ENCODE results near the gene CLEC1A. TPM values are rescaled to one million over a fixed set of nuclear protein-coding genes. Genes with fewer than 3 reads are reported as not detected.

CLEC1A gene, protein sequence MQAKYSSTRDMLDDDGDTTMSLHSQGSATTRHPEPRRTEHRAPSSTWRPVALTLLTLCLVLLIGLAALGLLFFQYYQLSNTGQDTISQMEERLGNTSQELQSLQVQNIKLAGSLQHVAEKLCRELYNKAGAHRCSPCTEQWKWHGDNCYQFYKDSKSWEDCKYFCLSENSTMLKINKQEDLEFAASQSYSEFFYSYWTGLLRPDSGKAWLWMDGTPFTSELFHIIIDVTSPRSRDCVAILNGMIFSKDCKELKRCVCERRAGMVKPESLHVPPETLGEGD
- 12.1 and 14.9 TPM in 2 replicates for total RNA-seq

DNA sequence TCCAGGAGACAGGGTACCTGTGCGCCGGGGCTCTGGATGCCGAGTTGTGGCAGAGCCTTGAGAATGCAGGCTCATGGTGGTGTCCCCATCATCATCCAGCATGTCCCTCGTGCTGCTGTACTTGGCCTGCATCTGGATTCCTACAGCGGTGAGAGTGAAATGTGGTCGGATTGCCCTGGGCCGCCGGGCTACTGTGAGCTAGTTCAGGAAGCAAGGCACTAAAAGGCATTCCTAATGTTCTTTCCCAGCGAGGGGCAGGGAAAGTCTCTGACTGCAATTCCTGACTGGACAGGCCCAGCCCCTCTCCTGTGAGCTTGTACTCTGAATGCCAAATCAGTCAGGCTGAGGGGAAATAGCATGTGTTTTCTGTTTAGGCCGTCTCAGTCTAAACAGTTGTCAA lies at the start of gene CLEC1A:
Gene CLEC1A, minus strand, starts transcription at position 195 of the 400 bp plus-strand sequence. Its CDS starts 63 bp downstream, at position 132.
- DNase-seq (ENCODE audit: low read depth in 2 of 2) = peak; percentile 68 to 84

DNA sequence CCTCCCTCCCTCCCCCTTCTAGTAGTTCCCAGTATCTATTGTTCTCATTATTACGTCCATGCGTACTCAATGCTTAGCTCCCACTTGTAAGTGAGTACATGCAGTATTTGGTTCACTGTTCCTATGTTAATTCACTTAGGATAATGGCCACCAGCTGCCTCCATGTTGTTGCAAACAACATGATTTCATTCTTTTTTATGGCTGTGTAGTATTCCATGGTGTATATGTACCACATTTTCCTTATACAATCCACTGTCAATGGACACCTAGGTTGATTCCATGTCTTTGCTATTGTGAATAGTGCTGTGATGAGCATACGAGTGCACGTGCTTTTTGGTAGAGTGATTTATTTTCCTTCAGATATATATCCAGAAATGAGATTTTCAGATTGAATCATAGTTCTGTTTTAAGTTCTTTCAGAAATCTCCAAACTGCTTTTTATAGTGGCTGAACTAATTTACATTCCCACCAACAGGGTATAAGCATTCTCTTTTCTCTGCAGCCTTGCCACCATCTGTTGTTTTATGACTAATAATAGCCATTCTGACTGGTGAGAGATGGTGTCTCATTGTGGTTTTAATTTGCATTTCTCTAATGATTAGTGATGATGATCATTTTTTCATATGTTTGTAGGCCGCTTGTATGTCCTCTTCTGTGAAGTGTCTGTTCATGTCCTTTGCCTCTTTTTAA lies 49.1 kb upstream of the CLEC1A start:
- DNase-seq (ENCODE audit: low read depth in 2 of 2) = no peak

DNA sequence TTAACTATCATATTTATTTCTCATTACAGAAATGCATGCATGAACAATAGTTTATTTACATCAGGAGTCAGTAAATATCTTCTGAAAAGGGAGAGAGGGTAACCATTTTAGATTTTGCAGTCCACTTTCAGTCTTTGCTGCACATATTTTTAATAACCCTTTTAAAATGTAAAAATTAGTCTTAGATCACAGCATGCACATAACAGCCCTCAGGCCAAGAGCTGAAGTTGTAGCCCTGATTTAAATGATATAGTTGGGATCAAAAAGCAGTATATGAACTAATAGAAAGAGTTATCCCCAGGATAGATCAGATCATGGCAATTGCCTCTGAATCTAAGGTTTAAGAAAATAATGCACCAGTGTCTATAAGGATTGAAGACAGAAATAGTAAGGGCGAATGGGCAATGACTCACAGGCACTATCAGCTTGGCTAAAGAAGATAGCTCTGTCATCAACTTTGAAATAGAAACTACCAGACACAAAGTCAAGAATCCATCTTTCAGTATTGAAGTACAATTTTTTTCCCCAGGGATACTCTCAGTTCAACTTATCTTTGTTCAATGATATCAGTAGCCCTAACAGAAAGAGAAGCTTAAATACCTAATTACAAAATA lies 44.3 kb upstream of the CLEC1A start:
- DNase-seq (ENCODE audit: low read depth in 2 of 2) = peak in 1 of 2 donors; percentile 41

DNA sequence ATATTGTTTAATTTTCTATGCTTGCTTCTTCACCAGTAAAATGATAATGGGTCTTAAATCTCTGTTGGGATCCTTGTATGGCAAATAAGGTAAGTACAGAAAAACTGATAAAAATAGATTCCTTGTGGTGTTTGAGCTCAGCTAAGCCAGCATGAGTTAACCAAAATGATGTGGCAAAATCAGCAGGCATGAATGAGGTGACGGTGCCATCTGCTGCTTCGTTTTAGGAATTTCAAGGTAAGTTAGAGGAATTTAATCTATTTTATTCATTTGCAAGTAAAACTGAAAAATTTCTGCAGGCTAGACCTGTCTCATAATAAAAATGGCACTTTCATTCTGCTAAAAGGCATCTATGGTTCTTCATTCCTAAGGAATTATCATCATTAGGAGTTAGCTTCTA lies 41.2 kb upstream of the CLEC1A start:
- DNase-seq (ENCODE audit: low read depth in 2 of 2) = peak; percentile 75 to 81

DNA sequence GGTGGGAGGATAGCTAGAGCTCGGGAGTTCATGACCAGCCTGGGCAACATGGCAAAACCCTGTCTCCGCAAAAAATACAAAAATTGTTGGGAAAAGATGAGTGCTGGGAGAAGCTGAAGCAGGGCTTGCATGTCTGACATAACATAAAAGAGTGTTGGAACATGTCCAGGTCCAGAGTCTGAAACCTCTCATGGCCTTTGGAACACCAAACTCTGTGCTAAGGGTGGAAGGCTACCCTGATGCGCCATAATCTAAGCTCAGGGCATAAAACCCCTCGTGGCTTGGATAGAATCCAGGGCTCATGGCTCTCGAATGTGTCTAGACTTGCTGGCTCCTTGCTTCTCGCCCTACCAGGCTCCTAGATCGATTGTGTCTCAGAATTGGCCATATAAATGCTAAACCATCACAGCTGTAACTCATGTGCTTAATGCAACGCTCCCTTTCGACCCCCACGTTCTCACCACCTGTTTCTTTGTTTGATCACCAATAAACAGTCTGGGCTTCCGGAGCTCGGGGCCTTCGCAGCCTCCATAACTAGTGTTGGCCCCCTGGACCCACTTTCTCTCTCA lies 37.9 kb upstream of the CLEC1A start:
- DNase-seq (ENCODE audit: low read depth in 2 of 2) = no peak

DNA sequence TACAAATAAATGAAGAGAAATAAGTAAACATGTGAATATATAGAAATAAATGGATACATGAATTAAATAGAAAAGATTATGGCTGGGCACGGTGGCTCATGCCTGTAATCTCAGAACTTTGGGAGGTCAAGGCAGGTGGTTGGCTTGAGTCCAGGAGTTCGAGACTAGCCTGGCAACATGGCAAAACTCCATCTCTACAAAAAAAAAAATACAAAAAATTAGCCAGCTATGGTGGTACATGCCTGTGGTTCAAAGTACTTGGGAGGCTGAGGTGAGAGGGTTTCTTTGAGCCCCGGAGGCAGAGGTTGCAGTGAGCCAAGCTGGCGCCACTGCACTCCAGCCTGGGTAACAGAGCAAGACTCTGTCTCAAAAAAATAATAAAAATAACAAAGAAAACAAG lies 36.3 kb upstream of the CLEC1A start:
- no peak for DNase-seq (ENCODE audit: low read depth in 2 of 2)

DNA sequence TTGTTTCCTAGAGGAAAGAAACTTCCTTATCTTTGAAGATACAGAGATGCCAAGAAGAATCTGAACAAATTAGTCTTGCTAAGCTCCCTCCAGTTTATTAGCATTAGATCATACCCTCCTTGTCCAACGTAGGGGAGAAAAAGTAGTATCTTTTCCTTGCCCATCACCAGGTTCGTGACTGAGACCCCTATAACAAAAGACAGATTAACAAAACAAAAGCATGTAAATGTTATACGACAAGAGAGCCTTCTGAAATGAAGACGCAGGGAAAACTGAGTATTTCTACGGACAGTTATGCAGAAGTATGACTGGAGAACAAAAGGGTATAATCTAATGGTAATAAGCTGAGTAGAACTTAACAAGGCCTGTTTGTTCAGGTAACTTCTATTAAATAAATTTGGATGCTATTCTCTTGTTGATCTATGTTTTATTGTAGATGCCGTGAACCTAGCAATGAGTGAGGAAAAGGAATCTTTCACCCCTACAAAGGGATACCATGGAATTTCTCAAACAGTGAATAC lies 34.1 kb upstream of the CLEC1A start:
- DNase-seq (ENCODE audit: low read depth in 2 of 2) = no peak

DNA sequence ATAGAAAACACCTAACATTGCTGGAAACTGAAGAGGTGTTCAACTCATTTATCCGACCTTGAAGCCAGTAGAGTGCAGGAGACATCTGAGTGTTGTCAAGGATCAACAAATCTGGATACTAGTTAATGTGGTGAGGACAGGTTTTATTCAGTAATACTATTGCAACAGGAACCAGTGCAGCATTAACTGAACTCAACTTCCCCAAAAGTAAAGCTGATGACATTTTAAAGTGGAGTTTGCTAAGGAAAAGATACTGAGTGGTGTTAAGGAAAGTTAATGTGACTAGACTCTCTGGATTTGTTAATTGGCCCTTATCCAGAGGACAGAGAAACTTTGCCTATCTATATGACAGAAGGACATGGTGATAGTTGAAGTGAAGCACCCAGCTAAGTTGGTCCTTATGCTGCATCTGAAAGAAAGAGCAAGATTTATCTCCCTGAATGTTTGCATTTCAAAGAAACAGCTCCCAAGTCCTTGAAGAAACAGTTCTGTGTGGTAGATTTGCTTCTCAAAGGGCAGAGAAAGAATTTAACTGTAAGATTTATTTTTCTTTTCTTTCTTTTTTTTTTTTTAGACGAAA lies 32.4 kb upstream of the CLEC1A start:
- no peak for DNase-seq (ENCODE audit: low read depth in 2 of 2)

DNA sequence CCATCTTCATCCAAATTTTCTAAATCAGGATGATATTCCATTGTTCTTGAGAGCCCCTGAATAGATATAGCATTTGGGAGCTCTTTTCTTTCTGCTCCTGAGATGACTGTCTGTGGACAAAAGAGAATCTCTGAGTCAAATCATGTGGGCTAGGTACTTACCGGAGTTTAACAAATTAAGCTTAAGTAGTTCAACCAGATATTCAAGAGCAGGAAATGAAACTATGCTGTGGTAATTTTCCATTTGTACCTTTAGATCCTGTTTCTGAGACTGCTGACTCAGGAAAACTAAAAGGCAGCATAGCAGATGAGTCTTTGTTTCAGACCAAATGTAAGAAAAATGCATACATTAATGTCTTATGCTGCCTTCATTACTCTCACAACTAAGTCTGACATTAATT lies 31.3 kb upstream of the CLEC1A start, which contains the start of gene CLEC7A:
Gene CLEC7A, minus strand, starts transcription at position 158 of the 400 bp plus-strand sequence. Its CDS starts 117 bp downstream, at position 41.
- DNase-seq (ENCODE audit: low read depth in 2 of 2) = peak in 1 of 2 donors; percentile 17

DNA sequence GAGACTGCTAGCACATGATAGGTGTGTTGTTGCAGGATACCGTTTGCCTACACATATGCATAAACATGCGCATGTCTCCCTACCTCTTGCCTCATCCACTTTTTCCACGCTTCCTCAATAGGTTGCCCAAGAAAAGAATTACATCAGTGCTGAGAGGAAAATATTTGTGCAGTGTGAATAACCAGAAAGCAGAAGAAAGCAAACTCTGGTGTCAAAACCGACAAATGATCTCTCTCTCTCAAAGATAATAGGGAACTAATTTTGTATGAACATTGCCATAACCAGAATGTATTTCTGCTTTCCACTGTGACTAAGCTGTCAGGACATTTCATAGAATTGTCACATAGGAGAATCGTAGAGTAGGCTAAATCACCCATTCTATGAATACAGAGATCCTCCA lies 29.9 kb upstream of the CLEC1A start:
- no peak for DNase-seq (ENCODE audit: low read depth in 2 of 2)

DNA sequence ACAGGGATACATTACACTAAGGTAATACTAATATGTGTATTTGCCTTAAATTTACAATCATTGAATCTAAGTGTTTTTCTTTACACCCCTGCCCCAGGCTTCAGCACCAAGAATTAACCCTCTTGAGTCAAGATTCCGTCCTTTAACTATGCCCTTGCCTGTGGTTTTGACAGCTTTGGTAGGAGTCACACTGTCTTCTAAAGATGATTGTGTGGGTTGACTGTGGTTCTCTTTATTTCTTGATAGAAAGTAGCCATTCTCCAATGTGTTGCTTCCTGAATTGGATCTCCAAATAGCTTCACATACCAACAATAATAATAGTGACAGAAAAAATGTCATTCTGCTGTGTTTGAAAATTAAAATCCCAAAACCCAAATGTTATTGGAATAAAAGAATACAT lies 27.6 kb upstream of the CLEC1A start:
- DNase-seq (ENCODE audit: low read depth in 2 of 2) = no peak

DNA sequence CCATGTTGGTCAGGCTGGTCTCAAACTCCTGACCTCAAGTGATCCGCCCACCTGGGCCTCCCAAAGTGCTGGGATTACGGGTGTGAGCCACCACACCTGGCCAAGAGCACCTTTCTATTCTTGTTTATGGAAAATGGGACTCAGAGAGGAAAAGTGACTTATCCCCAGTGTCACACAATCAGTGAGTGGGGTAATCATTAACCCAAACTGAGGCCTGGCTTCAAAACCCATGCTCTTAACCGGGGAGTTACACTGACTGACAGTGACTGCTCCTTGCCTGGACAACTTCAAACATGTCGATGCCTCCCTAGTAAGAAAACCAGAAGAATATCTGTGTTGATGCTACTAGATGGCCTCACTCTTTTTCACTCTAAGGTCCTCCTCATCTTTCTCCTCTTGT lies 23.9 kb upstream of the CLEC1A start:
- no peak for DNase-seq (ENCODE audit: low read depth in 2 of 2)

DNA sequence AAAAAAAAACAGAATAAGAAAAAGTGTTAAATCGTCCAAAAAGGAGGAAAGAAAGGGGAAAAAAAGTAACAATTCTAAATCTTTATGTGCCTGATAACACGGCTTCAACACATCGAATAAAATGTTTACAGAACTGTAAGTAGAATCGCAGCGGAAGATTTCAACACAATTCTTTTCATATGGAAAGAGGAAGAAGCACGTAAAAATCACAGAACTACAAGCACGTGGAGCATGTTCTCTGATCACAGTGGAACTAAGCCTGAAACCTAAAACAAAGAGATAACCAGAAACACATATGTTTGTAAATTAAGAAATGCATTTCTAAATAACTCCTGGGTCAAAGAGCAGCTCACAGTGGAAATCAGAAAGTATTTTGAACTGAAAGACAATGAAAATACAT lies 22.5 kb upstream of the CLEC1A start:
- no peak for DNase-seq (ENCODE audit: low read depth in 2 of 2)

DNA sequence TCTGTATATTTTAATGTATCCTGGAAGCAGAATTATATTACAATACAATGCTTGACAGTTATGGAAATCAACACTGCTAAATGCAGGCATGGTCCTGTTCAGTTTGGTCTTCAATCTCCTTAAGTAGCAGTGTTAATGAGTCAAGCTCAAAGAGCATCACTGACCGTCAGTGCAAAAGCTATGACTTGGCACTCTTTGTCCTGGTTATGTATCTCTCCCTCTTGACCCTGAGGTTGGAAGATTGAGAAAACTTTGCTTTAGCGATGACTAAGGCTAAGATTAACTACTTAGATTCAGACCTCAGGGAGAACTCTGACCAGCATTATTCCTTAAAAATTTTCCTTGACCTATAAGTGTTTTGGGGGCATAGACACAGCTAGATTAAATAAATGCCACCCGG lies 20.3 kb upstream of the CLEC1A start:
- no peak for DNase-seq (ENCODE audit: low read depth in 2 of 2)

DNA sequence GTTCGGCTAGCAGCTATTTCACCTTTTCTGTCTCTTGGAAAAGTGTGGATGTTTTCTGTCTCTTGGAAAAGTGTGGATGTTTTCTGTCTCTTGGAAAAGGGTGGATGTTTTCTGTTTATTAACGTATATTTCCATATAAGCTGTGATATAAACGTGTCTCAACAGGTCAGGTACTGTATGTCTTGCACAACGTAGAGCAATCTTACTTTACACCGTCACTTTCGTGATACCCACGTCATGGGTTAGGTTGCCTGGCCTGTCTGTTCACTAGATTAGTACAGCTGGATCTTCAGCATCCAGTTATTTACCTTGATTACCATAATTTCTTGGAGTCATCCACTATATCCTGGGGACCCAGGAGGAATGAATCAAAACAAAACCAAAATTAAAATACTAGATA lies 17.1 kb upstream of the CLEC1A start:
- no peak for DNase-seq (ENCODE audit: low read depth in 2 of 2)

DNA sequence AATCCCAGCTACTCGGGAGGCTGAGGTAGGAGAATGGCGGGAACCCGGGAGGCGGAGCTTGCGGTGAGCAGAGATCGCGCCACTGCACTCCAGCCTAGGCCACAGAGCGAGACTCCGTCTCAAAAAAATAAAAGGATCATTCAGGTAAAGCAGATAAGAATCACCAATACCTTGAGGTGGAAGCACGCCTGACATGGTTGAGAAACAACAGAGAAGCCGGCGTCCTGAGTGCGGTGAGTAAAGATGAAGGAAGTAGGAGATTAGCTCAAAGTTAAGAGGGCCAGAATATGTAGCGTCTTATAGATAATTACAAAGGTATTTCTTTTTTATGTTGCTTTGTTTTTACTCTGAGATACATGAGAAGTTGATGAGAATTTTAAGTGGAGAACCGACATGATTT lies 16.5 kb upstream of the CLEC1A start:
- DNase-seq (ENCODE audit: low read depth in 2 of 2) = no peak

DNA sequence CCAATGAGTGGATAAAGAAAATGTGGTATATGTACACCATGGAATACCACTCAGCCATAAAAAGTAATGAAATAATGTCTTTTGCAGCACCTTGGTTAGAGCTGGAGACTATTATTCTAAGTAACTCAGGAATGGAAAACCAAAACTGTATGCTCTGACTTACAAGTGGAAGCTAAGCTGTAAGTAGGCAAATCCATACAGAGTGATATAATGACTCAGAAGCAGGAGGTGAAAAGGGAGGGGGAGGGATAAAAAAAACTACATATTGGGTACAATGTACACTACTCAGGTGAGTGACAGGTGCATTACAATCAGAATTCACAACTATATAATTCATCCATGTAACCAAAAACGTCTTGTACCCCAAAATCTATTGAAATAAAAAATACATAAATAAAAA lies 15.1 kb upstream of the CLEC1A start:
- DNase-seq (ENCODE audit: low read depth in 2 of 2) = no peak

DNA sequence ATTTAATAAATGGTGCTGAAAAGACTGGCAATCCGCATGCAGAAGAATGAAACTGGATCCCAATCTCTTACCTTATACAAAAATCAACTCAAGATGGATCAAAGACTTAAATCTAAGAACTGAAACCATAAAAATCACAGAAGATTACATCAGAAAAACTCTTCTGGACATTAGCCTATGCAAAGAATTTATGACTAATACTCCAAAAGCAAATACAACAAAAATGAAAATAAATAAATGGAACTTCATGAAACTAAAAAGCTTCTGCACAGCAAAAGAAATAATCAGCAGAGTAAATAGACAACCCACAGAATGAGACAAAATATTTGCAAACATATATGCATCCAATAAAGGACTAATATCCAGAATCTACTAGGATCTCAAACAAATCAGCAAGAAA lies 14.3 kb upstream of the CLEC1A start:
- no peak for DNase-seq (ENCODE audit: low read depth in 2 of 2)

DNA sequence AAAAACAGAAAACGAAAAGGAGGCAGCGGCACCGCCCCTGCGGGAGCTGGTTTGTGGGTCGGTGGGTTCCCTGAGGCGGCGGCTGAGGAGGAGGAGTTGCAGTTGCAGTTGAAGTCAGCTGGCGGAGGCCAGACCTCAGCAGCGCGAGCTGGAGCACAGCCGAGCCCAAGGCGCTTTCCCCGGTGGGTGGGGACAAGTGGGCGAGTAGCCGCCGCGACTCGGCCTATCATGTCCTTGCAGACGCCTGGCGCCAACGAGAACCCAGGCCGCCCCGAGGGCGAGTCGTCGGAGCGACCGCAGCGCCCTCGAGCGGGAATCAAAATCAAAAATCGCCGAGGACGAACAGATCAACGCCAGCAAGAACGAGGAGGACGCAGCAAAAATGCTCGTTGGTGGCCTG lies 12.7 kb upstream of the CLEC1A start:
- DNase-seq (ENCODE audit: low read depth in 2 of 2) = no peak

DNA sequence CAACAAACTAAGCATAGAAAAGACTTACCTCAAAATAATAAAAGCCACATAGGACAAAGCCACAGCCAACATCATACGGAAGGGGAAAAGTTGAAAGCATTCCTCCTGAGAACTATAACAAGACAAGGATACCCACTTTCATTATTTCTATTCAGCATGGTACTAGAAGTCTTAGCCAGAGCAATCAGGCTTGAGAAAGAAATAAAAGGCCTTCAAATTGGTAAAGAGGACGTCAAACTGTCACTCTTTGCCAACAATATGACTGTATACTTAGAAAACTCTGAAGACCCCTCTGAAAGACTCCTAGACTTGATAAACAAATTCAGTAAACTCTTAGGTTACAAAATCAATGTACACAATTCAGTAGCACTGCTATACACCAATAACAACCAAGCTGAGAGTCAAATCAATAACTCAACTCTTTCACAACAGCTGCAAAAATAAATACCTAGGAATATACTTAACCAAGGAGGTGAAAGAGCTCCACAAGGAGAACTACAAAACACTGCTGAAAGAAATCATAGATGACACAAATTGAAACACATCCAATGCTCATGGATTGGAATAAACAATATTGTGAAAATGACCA lies 11.6 kb upstream of the CLEC1A start:
- DNase-seq (ENCODE audit: low read depth in 2 of 2) = no peak

DNA sequence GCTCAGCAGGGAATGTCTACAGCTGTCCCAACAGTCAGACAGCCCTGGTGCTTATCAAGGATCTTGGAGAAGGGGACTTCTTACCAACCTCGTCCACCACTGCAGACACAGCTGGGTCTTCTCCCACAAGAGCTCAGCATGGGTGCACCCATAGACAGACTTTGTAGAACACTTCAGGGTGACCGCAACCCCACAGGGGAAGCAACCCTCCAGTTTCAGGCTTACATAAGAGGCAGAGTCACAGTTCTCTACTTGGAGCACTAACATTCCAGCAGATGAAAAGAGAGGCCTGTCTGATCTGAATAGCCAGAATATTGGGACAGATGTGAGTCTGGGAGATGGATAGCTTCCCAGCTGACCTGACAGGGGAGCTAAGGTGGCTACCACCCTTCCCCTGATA lies 3.5 kb upstream of the CLEC1A start:
- no peak for DNase-seq (ENCODE audit: low read depth in 2 of 2)
